ENCODE measurements around the gene PRSS53.

DNA sequence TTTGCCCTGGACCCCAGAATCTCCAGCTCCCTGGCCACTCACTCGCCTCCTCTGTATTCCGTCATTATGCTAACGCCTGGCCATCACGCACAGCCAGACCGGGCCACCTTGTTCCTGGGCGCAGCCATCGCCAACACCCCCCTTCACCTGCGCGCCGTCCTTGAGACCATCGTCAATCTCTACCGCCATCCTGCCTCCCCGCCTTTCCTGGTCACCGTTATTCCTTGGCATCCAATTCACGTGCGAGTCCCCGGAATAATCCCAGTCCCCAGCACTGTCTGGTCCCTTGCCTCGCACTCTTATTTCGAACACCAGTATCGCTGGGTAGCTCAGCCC, 5.3 kb upstream of the PRSS53 start:
- TF ChIP-seq, protein P1, sequence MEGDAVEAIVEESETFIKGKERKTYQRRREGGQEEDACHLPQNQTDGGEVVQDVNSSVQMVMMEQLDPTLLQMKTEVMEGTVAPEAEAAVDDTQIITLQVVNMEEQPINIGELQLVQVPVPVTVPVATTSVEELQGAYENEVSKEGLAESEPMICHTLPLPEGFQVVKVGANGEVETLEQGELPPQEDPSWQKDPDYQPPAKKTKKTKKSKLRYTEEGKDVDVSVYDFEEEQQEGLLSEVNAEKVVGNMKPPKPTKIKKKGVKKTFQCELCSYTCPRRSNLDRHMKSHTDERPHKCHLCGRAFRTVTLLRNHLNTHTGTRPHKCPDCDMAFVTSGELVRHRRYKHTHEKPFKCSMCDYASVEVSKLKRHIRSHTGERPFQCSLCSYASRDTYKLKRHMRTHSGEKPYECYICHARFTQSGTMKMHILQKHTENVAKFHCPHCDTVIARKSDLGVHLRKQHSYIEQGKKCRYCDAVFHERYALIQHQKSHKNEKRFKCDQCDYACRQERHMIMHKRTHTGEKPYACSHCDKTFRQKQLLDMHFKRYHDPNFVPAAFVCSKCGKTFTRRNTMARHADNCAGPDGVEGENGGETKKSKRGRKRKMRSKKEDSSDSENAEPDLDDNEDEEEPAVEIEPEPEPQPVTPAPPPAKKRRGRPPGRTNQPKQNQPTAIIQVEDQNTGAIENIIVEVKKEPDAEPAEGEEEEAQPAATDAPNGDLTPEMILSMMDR (conservative IDR thresholded peaks at IDR 0.05; ENCODE audit: low read length), result no peak
- no peak for TF ChIP-seq EZH2phosphoT487 (IDR thresholded peaks at IDR 0.05; ENCODE audit: borderline replicate concordance)

All from Loucy (cell line).